Measurements from ENCODE around the gene SLFNL1.

SLFNL1 gene

DNA sequence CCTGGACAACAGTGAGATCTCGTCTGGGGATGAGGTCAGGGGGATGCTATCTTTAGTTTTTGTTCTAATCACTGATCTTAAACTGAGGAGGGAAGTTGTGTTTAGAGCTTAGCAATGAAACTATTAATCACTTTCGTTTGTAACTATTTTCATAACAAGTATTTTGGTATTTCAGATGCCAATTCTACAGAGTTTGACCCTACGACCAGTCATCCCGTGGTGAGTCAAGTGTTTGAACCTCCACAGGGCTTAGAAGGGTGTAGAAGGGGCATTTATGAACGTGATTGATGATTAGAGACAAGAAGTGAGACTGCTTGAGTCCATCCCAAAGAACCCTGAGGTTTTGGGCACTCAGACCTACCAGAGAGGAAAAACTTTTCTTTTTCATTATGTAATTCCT is 15.6 kb downstream of the SLFNL1 start:
- H3K36me3 ChIP-seq (replicated peaks in 1 of 2; ENCODE audit: control insufficient read depth in 2 of 2, insufficient read depth in 2 of 2, low read length in 2 of 2) = peaks cover 72 to 100% of the 10 kb centered on the region in 2 donors
- no peaks in the 10 kb centered on the region for H3K4me1 ChIP-seq (ENCODE audit: control insufficient read depth in 2 of 2, insufficient read depth in 1 of 2, low read depth in 1 of 2, low read length in 2 of 2)
- no peak overlapping the region for H3K27ac ChIP-seq (replicated peaks; ENCODE audit: low read length)
- H2BK120ac ChIP-seq (ENCODE audit: low read depth, low read length) = no peak overlapping the region
- no peak overlapping the region for H3K4me2 ChIP-seq (ENCODE audit: insufficient read depth, low read length, poor library complexity, severe bottlenecking)
- no peak overlapping the region for H4K8ac ChIP-seq (ENCODE audit: low read depth, low read length)
- H2AK5ac ChIP-seq (ENCODE audit: low read depth, low read length) = no peak overlapping the region
- no peak overlapping the region for H2AFZ ChIP-seq (ENCODE audit: low read length)
- no peak for DNase-seq (ENCODE audit: low spot score)
- WGBS, 2 donors (ENCODE audit: extremely low coverage in 2 of 2, insufficient read length in 2 of 2, insufficient replicate concordance in 1 of 2) = no CpG with 5 or more reads among the region's 5 CpGs
- H4K91ac ChIP-seq (ENCODE audit: low read depth, low read length, poor library complexity) = no peak overlapping the region
- no peak overlapping the region for H3K23ac ChIP-seq (ENCODE audit: low read depth, low read length, poor library complexity)
- H3K18ac ChIP-seq (ENCODE audit: low read length) = no peak overlapping the region
- H3K9me3 ChIP-seq (replicated peaks in 1 of 2; ENCODE audit: control insufficient read depth in 2 of 2, insufficient read depth in 1 of 2, low read depth in 1 of 2, low read length in 2 of 2) = no peaks in the 10 kb centered on the region
- no peak overlapping the region for H3K4ac ChIP-seq (ENCODE audit: low read length)
- H3K9ac ChIP-seq (ENCODE audit: low read depth, low read length, poor library complexity) = no peak overlapping the region
- no peak overlapping the region for H2BK5ac ChIP-seq (ENCODE audit: low read length)
- no peaks in the 10 kb centered on the region for H3K27me3 ChIP-seq (ENCODE audit: control insufficient read depth in 3 of 3, insufficient read depth in 3 of 3, low read depth in 1 of 3, low read length in 3 of 3)
- H3K4me3 ChIP-seq (ENCODE audit: low read length in 2 of 2) = no peak overlapping the region
- no peak overlapping the region for H2BK12ac ChIP-seq (ENCODE audit: low read length)
- H2BK15ac ChIP-seq (ENCODE audit: low read length) = no peak overlapping the region
- H3K14ac ChIP-seq (ENCODE audit: low read length) = no peak overlapping the region
- peaks cover under 1% of the 10 kb centered on the region for H3K79me1 ChIP-seq (ENCODE audit: low read depth, low read length)

DNA sequence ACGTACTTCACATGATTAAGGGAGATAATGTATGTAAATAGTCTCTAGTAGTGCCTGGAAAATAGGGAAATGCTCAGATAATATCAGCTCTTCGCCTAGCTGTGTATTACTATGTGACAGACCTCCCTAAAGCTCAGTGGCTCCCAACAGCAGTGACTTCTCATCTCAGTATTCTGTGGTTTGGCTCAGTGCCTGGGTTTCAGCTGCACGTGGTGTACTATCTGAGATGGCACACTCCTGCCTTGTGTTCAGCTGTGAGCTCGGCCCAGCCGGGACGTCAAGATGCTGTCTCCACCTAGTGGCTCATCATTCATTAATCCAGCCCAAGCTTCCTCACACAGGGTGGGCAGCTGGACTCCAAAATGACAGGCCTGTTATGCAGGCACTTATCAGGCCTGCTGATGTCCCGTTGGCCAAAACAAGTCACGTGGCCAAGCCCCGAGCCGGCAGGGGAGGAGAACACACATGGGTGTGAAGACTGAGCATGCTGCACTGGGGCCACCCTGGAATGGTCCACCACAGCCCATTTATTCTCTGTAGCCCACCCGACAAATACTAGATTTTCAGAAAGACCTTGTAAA is 17.8 kb downstream of the SLFNL1 start:
- no peak overlapping the region for H2AFZ ChIP-seq (ENCODE audit: low read length)
- no peak overlapping the region for H4K91ac ChIP-seq (ENCODE audit: low read depth, low read length, poor library complexity)
- no peak overlapping the region for H2BK12ac ChIP-seq (ENCODE audit: low read length)
- no peaks in the 10 kb centered on the region for H3K27me3 ChIP-seq (ENCODE audit: control insufficient read depth in 3 of 3, insufficient read depth in 3 of 3, low read depth in 1 of 3, low read length in 3 of 3)
- H4K8ac ChIP-seq (ENCODE audit: low read depth, low read length) = no peak overlapping the region
- no peak overlapping the region for H3K27ac ChIP-seq (replicated peaks; ENCODE audit: low read length)
- H3K18ac ChIP-seq (ENCODE audit: low read length) = no peak overlapping the region
- peaks cover 67 to 99% of the 10 kb centered on the region in 2 donors for H3K36me3 ChIP-seq (replicated peaks in 1 of 2; ENCODE audit: control insufficient read depth in 2 of 2, insufficient read depth in 2 of 2, low read length in 2 of 2)
- H2BK15ac ChIP-seq (ENCODE audit: low read length) = no peak overlapping the region
- H3K9me3 ChIP-seq (replicated peaks in 1 of 2; ENCODE audit: control insufficient read depth in 2 of 2, insufficient read depth in 1 of 2, low read depth in 1 of 2, low read length in 2 of 2) = no peaks in the 10 kb centered on the region
- no peak overlapping the region for H3K4ac ChIP-seq (ENCODE audit: low read length)
- no peak overlapping the region for H3K23ac ChIP-seq (ENCODE audit: low read depth, low read length, poor library complexity)
- H2BK120ac ChIP-seq (ENCODE audit: low read depth, low read length) = no peak overlapping the region
- H3K4me3 ChIP-seq (ENCODE audit: low read length in 2 of 2) = no peak overlapping the region
- H2BK5ac ChIP-seq (ENCODE audit: low read length) = no peak overlapping the region
- no peak overlapping the region for H3K14ac ChIP-seq (ENCODE audit: low read length)
- H3K79me1 ChIP-seq (ENCODE audit: low read depth, low read length) = no peaks in the 10 kb centered on the region
- no peak for DNase-seq (ENCODE audit: low spot score)
- H3K4me2 ChIP-seq (ENCODE audit: insufficient read depth, low read length, poor library complexity, severe bottlenecking) = no peak overlapping the region
- H3K4me1 ChIP-seq (ENCODE audit: control insufficient read depth in 2 of 2, insufficient read depth in 1 of 2, low read depth in 1 of 2, low read length in 2 of 2) = no peaks in the 10 kb centered on the region
- H2AK5ac ChIP-seq (ENCODE audit: low read depth, low read length) = no peak overlapping the region
- no CpG with 5 or more reads among the region's 11 CpGs for WGBS, 2 donors (ENCODE audit: extremely low coverage in 2 of 2, insufficient read length in 2 of 2, insufficient replicate concordance in 1 of 2)
- no peak overlapping the region for H3K9ac ChIP-seq (ENCODE audit: low read depth, low read length, poor library complexity)

DNA sequence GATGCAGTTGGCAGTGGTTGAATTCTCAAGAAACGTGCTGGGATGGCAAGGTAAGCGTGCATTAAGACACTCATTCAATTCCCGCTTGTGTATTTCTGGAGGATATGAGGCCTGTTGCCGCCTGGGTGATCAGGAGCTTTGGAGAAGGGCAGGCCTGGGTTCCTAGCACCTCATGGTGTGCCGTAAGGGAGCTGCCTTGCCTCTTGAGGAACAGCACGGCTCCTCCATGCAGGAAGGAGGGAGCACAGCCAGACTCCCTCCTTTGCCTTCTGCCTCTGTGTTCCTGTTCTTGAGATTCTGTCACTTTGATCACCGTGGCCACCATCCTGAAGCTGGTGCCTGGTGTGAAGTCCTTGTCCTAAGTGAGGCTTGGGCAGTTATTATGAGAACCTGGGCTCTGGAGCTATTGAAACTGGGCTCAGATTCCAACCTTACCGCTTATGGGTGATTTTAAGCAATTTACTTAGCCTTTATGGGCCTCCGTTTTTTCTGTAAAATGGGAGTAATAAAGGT is 18.3 kb downstream of the SLFNL1 start:
- no peaks in the 10 kb centered on the region for H3K4me1 ChIP-seq (ENCODE audit: control insufficient read depth in 2 of 2, insufficient read depth in 1 of 2, low read depth in 1 of 2, low read length in 2 of 2)
- no peaks in the 10 kb centered on the region for H3K79me1 ChIP-seq (ENCODE audit: low read depth, low read length)
- no peak overlapping the region for H4K8ac ChIP-seq (ENCODE audit: low read depth, low read length)
- no peak overlapping the region for H3K27ac ChIP-seq (replicated peaks; ENCODE audit: low read length)
- H3K14ac ChIP-seq (ENCODE audit: low read length) = no peak overlapping the region
- no peaks in the 10 kb centered on the region for H3K27me3 ChIP-seq (ENCODE audit: control insufficient read depth in 3 of 3, insufficient read depth in 3 of 3, low read depth in 1 of 3, low read length in 3 of 3)
- no peaks in the 10 kb centered on the region for H3K9me3 ChIP-seq (replicated peaks in 1 of 2; ENCODE audit: control insufficient read depth in 2 of 2, insufficient read depth in 1 of 2, low read depth in 1 of 2, low read length in 2 of 2)
- H3K4me2 ChIP-seq (ENCODE audit: insufficient read depth, low read length, poor library complexity, severe bottlenecking) = no peak overlapping the region
- no CpG with 5 or more reads among the region's 9 CpGs for WGBS, 2 donors (ENCODE audit: extremely low coverage in 2 of 2, insufficient read length in 2 of 2, insufficient replicate concordance in 1 of 2)
- no peak for DNase-seq (ENCODE audit: low spot score)
- H3K36me3 ChIP-seq (replicated peaks in 1 of 2; ENCODE audit: control insufficient read depth in 2 of 2, insufficient read depth in 2 of 2, low read length in 2 of 2) = peaks cover 67 to 99% of the 10 kb centered on the region in 2 donors
- H3K23ac ChIP-seq (ENCODE audit: low read depth, low read length, poor library complexity) = peak overlapping the region; percentile 62
- H2BK15ac ChIP-seq (ENCODE audit: low read length) = no peak overlapping the region
- H2AK5ac ChIP-seq (ENCODE audit: low read depth, low read length) = no peak overlapping the region
- no peak overlapping the region for H3K18ac ChIP-seq (ENCODE audit: low read length)
- no peak overlapping the region for H2AFZ ChIP-seq (ENCODE audit: low read length)
- no peak overlapping the region for H2BK12ac ChIP-seq (ENCODE audit: low read length)
- H2BK5ac ChIP-seq (ENCODE audit: low read length) = no peak overlapping the region
- no peak overlapping the region for H4K91ac ChIP-seq (ENCODE audit: low read depth, low read length, poor library complexity)
- no peak overlapping the region for H3K9ac ChIP-seq (ENCODE audit: low read depth, low read length, poor library complexity)
- H3K4me3 ChIP-seq (ENCODE audit: low read length in 2 of 2) = no peak overlapping the region
- H2BK120ac ChIP-seq (ENCODE audit: low read depth, low read length) = no peak overlapping the region
- H3K4ac ChIP-seq (ENCODE audit: low read length) = no peak overlapping the region

- Histone ChIP-seq H4K8ac (ENCODE audit: low read depth, low read length) (no peak overlapping the region), H3K18ac (ENCODE audit: low read length) (no peak overlapping the region), H3K27ac (replicated peaks; ENCODE audit: low read length) (no peak overlapping the region), H2BK12ac (ENCODE audit: low read length) (no peak overlapping the region), H3K4me1 (ENCODE audit: control insufficient read depth in 2 of 2, insufficient read depth in 1 of 2, low read depth in 1 of 2, low read length in 2 of 2) (no peaks in the 10 kb centered on the region), H3K4ac (ENCODE audit: low read length) (no peak overlapping the region), H2AK5ac (ENCODE audit: low read depth, low read length) (no peak overlapping the region), H4K91ac (ENCODE audit: low read depth, low read length, poor library complexity) (no peak overlapping the region), H2AFZ (ENCODE audit: low read length) (no peak overlapping the region), H2BK15ac (ENCODE audit: low read length) (no peak overlapping the region), H3K79me1 (ENCODE audit: low read depth, low read length) (no peaks in the 10 kb centered on the region), H3K9ac (ENCODE audit: low read depth, low read length, poor library complexity) (no peak overlapping the region), H3K14ac (ENCODE audit: low read length) (no peak overlapping the region), H3K4me3 (ENCODE audit: low read length in 2 of 2) (no peak overlapping the region), H3K23ac (ENCODE audit: low read depth, low read length, poor library complexity) (no peak overlapping the region), H2BK5ac (ENCODE audit: low read length) (no peak overlapping the region), H3K27me3 (ENCODE audit: control insufficient read depth in 3 of 3, insufficient read depth in 3 of 3, low read depth in 1 of 3, low read length in 3 of 3) (no peaks in the 10 kb centered on the region), H3K4me2 (ENCODE audit: insufficient read depth, low read length, poor library complexity, severe bottlenecking) (no peak overlapping the region), H3K36me3 (replicated peaks in 1 of 2; ENCODE audit: control insufficient read depth in 2 of 2, insufficient read depth in 2 of 2, low read length in 2 of 2) (peaks cover 59 to 98% of the 10 kb centered on the region in 2 donors), H3K9me3 (replicated peaks in 1 of 2; ENCODE audit: control insufficient read depth in 2 of 2, insufficient read depth in 1 of 2, low read depth in 1 of 2, low read length in 2 of 2) (no peaks in the 10 kb centered on the region), H2BK120ac (ENCODE audit: low read depth, low read length) (no peak overlapping the region)
- no peak for DNase-seq (ENCODE audit: low spot score)
- no CpG with 5 or more reads among the region's 4 CpGs for WGBS, 2 donors (ENCODE audit: extremely low coverage in 2 of 2, insufficient read length in 2 of 2, insufficient replicate concordance in 1 of 2)
Observed at GRCh38 chr1:40998668-40999067, 22.9 kb downstream of the SLFNL1 start.

Data from neuronal stem cell (in vitro differentiated cells).